Muscle layer of duodenum (tissue), 2 donors: ENCODE measurements around the gene RABGAP1L.
"Not testable (repeated sequence)": the region's sequence is repeated elsewhere in the genome, so short reads cannot be mapped to it uniquely, and the experiment has no call there.

Source experiments
- H3K27ac ChIP-seq: one replicate; pipeline ENCODE4 v1.7.0; 2013; ENCODE audit warnings: mild to moderate bottlenecking, low read length
- H3K27me3 ChIP-seq: one replicate; pipeline ENCODE4 v1.7.0; 2013; ENCODE audit warnings: low read depth, mild to moderate bottlenecking, control low read depth, low read length
- H3K36me3 ChIP-seq, 2 donors: one replicate each; pipeline ENCODE4 v1.7.0; 2013; ENCODE audit warnings: low read length in 2 of 2, control low read depth in 1 of 2, mild to moderate bottlenecking in 1 of 2; ENCODE audit not compliant: insufficient read depth in 2 of 2, control insufficient read depth in 1 of 2
- H3K4me1 ChIP-seq, 2 donors: one replicate each; pipeline ENCODE4 v1.7.0; 2013; ENCODE audit warnings: low read length in 2 of 2, mild to moderate bottlenecking in 2 of 2, control low read depth in 1 of 2, moderate library complexity in 1 of 2; ENCODE audit not compliant: insufficient read depth in 2 of 2, control insufficient read depth in 1 of 2
- H3K4me3 ChIP-seq, 2 donors: one replicate each; pipeline ENCODE4 v1.7.0; 2013; ENCODE audit warnings: low read length in 2 of 2, low read depth in 1 of 2, mild to moderate bottlenecking in 1 of 2
- H3K9me3 ChIP-seq, 2 donors: one replicate each; pipeline ENCODE4 v1.7.0; 2013; ENCODE audit warnings: low read length in 2 of 2, control low read depth in 1 of 2, mild to moderate bottlenecking in 1 of 2; ENCODE audit not compliant: control insufficient read depth in 1 of 2
- donor health status: healthy.

The RABGAP1L gene

GRCh38 chr1:174171073-174171472, 11.8 kb downstream of the RABGAP1L start:
- Histone ChIP-seq H3K27me3 (no peaks in the 10 kb centered on the region), H3K9me3 (no peaks in the 10 kb centered on the region), H3K4me3 (no peak overlapping the region), H3K27ac (no peak overlapping the region), H3K4me1 (peaks cover 4 to 6% of the 10 kb centered on the region in 2 donors), H3K36me3 (no peaks in the 10 kb centered on the region)

- Histone ChIP-seq H3K4me3 (no peak overlapping the region), H3K36me3 (no peaks in the 10 kb centered on the region), H3K9me3 (no peaks in the 10 kb centered on the region), H3K27me3 (no peaks in the 10 kb centered on the region), H3K4me1 (no peaks in the 10 kb centered on the region), H3K27ac (no peak overlapping the region)
These were observed 15.4 kb downstream of the RABGAP1L start for GRCh38 chr1:174174461-174175329.

- H3K4me3 ChIP-seq, H3K9me3 ChIP-seq, H3K27me3 ChIP-seq, H3K36me3 ChIP-seq, H3K4me1 ChIP-seq, H3K27ac ChIP-seq: not testable (repeated sequence)
These were observed 19.1 kb downstream of the RABGAP1L start for GRCh38 chr1:174178459-174178858.

- no peaks in the 10 kb centered on the region for H3K36me3 ChIP-seq
- no peak overlapping the region for H3K27ac ChIP-seq
- H3K4me1 ChIP-seq, result no peaks in the 10 kb centered on the region
- H3K27me3 ChIP-seq, result no peaks in the 10 kb centered on the region
- H3K9me3 ChIP-seq, result no peaks in the 10 kb centered on the region
- no peak overlapping the region for H3K4me3 ChIP-seq
These were observed 30.2 kb downstream of the RABGAP1L start for GRCh38 chr1:174189428-174190062.

GRCh38 chr1:174190691-174191199, 31.4 kb downstream of the RABGAP1L start:
- Histone ChIP-seq H3K9me3 (no peaks in the 10 kb centered on the region), H3K36me3 (no peaks in the 10 kb centered on the region), H3K27ac (no peak overlapping the region), H3K4me1 (no peaks in the 10 kb centered on the region), H3K4me3 (no peak overlapping the region), H3K27me3 (no peaks in the 10 kb centered on the region)

- Histone ChIP-seq H3K4me3 (no peak overlapping the region), H3K27ac (no peak overlapping the region), H3K27me3 (no peaks in the 10 kb centered on the region), H3K4me1 (no peaks in the 10 kb centered on the region), H3K36me3 (no peaks in the 10 kb centered on the region), H3K9me3 (no peaks in the 10 kb centered on the region)
These were observed 32.1 kb downstream of the RABGAP1L start for GRCh38 chr1:174191349-174191862.

- Histone ChIP-seq H3K27ac (no peak overlapping the region), H3K36me3 (no peaks in the 10 kb centered on the region), H3K27me3 (no peaks in the 10 kb centered on the region), H3K4me3 (no peak overlapping the region), H3K4me1 (no peaks in the 10 kb centered on the region), H3K9me3 (no peaks in the 10 kb centered on the region)
These were observed 35.1 kb downstream of the RABGAP1L start for GRCh38 chr1:174194461-174194860.

GRCh38 chr1:174197088-174197487, 37.8 kb downstream of the RABGAP1L start:
- no peaks in the 10 kb centered on the region for H3K4me1 ChIP-seq
- no peaks in the 10 kb centered on the region for H3K9me3 ChIP-seq
- H3K36me3 ChIP-seq, result no peaks in the 10 kb centered on the region
- H3K27ac ChIP-seq, result no peak overlapping the region
- H3K27me3 ChIP-seq, result no peaks in the 10 kb centered on the region
- H3K4me3 ChIP-seq, result no peak overlapping the region

- no peaks in the 10 kb centered on the region for H3K9me3 ChIP-seq
- no peaks in the 10 kb centered on the region for H3K27me3 ChIP-seq
- no peak overlapping the region for H3K27ac ChIP-seq
- no peak overlapping the region for H3K4me3 ChIP-seq
- H3K4me1 ChIP-seq, result no peaks in the 10 kb centered on the region
- no peaks in the 10 kb centered on the region for H3K36me3 ChIP-seq
These were observed 38.2 kb downstream of the RABGAP1L start for GRCh38 chr1:174197547-174197946.

GRCh38 chr1:174198202-174198601, 38.9 kb downstream of the RABGAP1L start:
- Histone ChIP-seq H3K27me3 (no peaks in the 10 kb centered on the region), H3K36me3 (no peaks in the 10 kb centered on the region), H3K4me1 (no peaks in the 10 kb centered on the region), H3K9me3 (peaks cover 0 to 3% of the 10 kb centered on the region in 2 donors), H3K27ac (no peak overlapping the region), H3K4me3 (no peak overlapping the region)

- H3K27ac ChIP-seq, result no peak overlapping the region
- peaks cover 0 to 3% of the 10 kb centered on the region in 2 donors for H3K9me3 ChIP-seq
- H3K27me3 ChIP-seq, result no peaks in the 10 kb centered on the region
- no peaks in the 10 kb centered on the region for H3K4me1 ChIP-seq
- H3K36me3 ChIP-seq, result no peaks in the 10 kb centered on the region
- H3K4me3 ChIP-seq, result no peak overlapping the region
These were observed 41.4 kb downstream of the RABGAP1L start for GRCh38 chr1:174200746-174201145.
